Measurements from ENCODE around the gene SLC10A6.

- TF ChIP-seq CTCF (conservative IDR thresholded peaks at IDR 0.05; ENCODE audit: low read depth, low read length): no peak
- TF ChIP-seq EZH2 (IDR thresholded peaks at IDR 0.05; ENCODE audit: borderline replicate concordance, low read depth, low read length, poor library complexity, severe bottlenecking): no peak
Measured at GRCh38 chr4:86809809-86810208, 39.4 kb downstream of the SLC10A6 start.
